Panc1 (cell line): ENCODE data around the gene SSPN. TPM values are rescaled to one million over a fixed set of nuclear protein-coding genes. Genes with fewer than 3 reads are reported as not detected.

Source experiments
- ATAC-seq: fragments of 200-7000 bp; cut with Tn5 transposase; 2 replicates; pipeline ENCODE4 v1.9.1; 2020; ENCODE audit warnings: mild to moderate bottlenecking, moderate library complexity
- BruUV-seq: library from RNA; stranded (reverse); fragments of 400-500 nt; replicated peaks from 2 replicates; lab custom pipeline; 2021; lab: Mats Ljungman, UMichigan
- CTCF ChIA-PET: fragments of 300-600 bp; sonication (Branson Sonifier 250); formaldehyde crosslinking; loops from one replicate; lab custom pipeline; 2022; ENCODE audit warnings: antibody characterized with exemption; lab: Charles Lee
- POLR2A ChIA-PET: fragments of 300-600 bp; sonication (Branson Sonifier 250); formaldehyde crosslinking; loops from one replicate; lab custom pipeline; 2022; ENCODE audit warnings: antibody characterized with exemption; lab: Charles Lee
- DNase-seq: peaks from one replicate; pipeline ENCODE4 v3.0.0-alpha.2; 2010; ENCODE audit warnings: low read depth, low spot score
- H3K27ac ChIP-seq: 2 replicates; pipeline ENCODE4 v1.5.1; 2011; ENCODE audit warnings: mild to moderate bottlenecking, low read length, inconsistent platforms
- H3K27me3 ChIP-seq: fragments of 200-500 bp; sonication (Bioruptor generic); 2 replicates; pipeline ENCODE4 v1.6.0; 2014; ENCODE audit warnings: low read length, inconsistent platforms; ENCODE audit not compliant: control insufficient read depth, insufficient read depth
- H3K36me3 ChIP-seq: fragments of 200-500 bp; sonication (Bioruptor generic); 2 replicates; pipeline ENCODE4 v1.5.1; 2014; ENCODE audit warnings: inconsistent platforms, mild to moderate bottlenecking, low read length, moderate library complexity; ENCODE audit not compliant: control insufficient read depth, insufficient read depth
- H3K4me1 ChIP-seq: 2 replicates; pipeline ENCODE4 v1.5.1; 2011; ENCODE audit warnings: inconsistent platforms, mild to moderate bottlenecking, low read length, moderate library complexity; ENCODE audit not compliant: control insufficient read depth, insufficient read depth
- H3K4me3 ChIP-seq, 2 experiments: 2 replicates each; pipeline ENCODE4 v1.5.1; 2011 to 2012; ENCODE audit warnings: low read depth in 2 of 2, low read length in 2 of 2, mild to moderate bottlenecking in 2 of 2, inconsistent platforms in 1 of 2, moderate library complexity in 1 of 2
- H3K9me3 ChIP-seq: fragments of 200-500 bp; sonication (Bioruptor generic); 2 replicates; pipeline ENCODE4 v1.5.1; 2014; ENCODE audit warnings: low read depth, mild to moderate bottlenecking, inconsistent platforms, low read length, moderate library complexity; ENCODE audit not compliant: control insufficient read depth, insufficient read depth
- CTCF ChIP-seq: fragments of 450-650 bp; IDR thresholded peaks from 2 replicates; pipeline ENCODE4 v1.5.1; 2017; ENCODE audit warnings: mild to moderate bottlenecking
- POLR2AphosphoS5 ChIP-seq: IDR thresholded peaks from 2 replicates; pipeline ENCODE4 v1.6.1; 2012; ENCODE audit warnings: mild to moderate bottlenecking, low read depth, low read length, moderate library complexity
- REST ChIP-seq, 2 experiments: IDR thresholded peaks; 2 replicates each; pipeline ENCODE4 v1.6.1; 2011 to 2012; ENCODE audit warnings: low read depth in 2 of 2, control low read depth in 1 of 2, low read length in 1 of 2, mild to moderate bottlenecking in 1 of 2, moderate library complexity in 1 of 2; ENCODE audit not compliant: insufficient read depth in 1 of 2
- SIN3A ChIP-seq: IDR thresholded peaks from 2 replicates; pipeline ENCODE4 v1.6.1; 2012; ENCODE audit warnings: low read depth, mild to moderate bottlenecking, low read length, moderate library complexity, borderline replicate concordance; ENCODE audit not compliant: insufficient read depth
- TCF7L2 ChIP-seq: IDR thresholded peaks from 2 replicates; pipeline ENCODE4 v1.6.1; 2011; ENCODE audit warnings: mild to moderate bottlenecking, low read depth, low read length, inconsistent platforms
- in situ Hi-C: cut with HindIII; loops from 2 replicates; pipeline ENCODE4 v1.10.0; 2016; ENCODE audit warnings: low sequenced_read_pairs, low pct_unique_long_range_greater_than_20kb
- intact Hi-C: fragments of 100-400 bp; cut with micrococcal nuclease; formaldehyde crosslinking; loops from one replicate; pipeline ENCODE4 v1.10.0; 2022; ENCODE audit not compliant: unreplicated experiment
- total RNA-seq: library from RNA; stranded (reverse); gene quantifications from one replicate; pipeline ENCODE4 v1.2.1, GENCODE V29; 2021; ENCODE audit not compliant: unreplicated experiment

SSPN gene
- total RNA-seq, 1 experiment from 2014 or later, result 23.4 TPM

- no peak for TF ChIP-seq SIN3A
- no peak for TF ChIP-seq POLR2AphosphoS5
- no peak for TF ChIP-seq REST (IDR thresholded peaks at IDR 0.05; ENCODE audit: insufficient read depth in 1 of 2, low read depth in 2 of 2, low read length in 1 of 2)
- TF ChIP-seq TCF7L2, result no peak
- no peak for TF ChIP-seq CTCF
- BruUV-seq, result no TSS peak
- no peak for DNase-seq
- ChIA-PET POLR2A (interaction anchor here (0.5 to 0.9 kb wide), 4 partner anchors 20 to 217 kb away, joined by 3 to 5 read pairs (median 3); no protein-coding TSS in a partner anchor), CTCF (interaction anchor here (0.6 kb wide), 1 partner anchor 626 kb away, joined by 7 read pairs; no protein-coding TSS in a partner anchor)
- Histone ChIP-seq H3K36me3 (no peaks in the 10 kb centered on the region), H3K27ac (peak overlapping the region; percentile 2; the same call in 1 of the 2 replicates), H3K27me3 (no peaks in the 10 kb centered on the region), H3K9me3 (peaks cover 16% of the 10 kb centered on the region; the same call in 1 of the 2 replicates), H3K4me1 (no peaks in the 10 kb centered on the region), H3K4me3 (no peak overlapping the region)
- intact Hi-C loops, result no loop called here
- in situ Hi-C loops, result no loop called here
- ATAC-seq, result no peak
Observed at GRCh38 chr12:26252946-26253345, 57.6 kb downstream of the SSPN start.

GRCh38 chr12:26255893-26256645 lies 60.7 kb downstream of the SSPN start:
- CTCF ChIA-PET, result no interaction called here
- ATAC-seq (peak; percentile 71), DNase-seq (no peak)
- no peak for TF ChIP-seq SIN3A
- TF ChIP-seq REST (IDR thresholded peaks at IDR 0.05; ENCODE audit: insufficient read depth in 1 of 2, low read depth in 2 of 2, low read length in 1 of 2), result no peak
- TF ChIP-seq TCF7L2, result no peak
- no peak for TF ChIP-seq POLR2AphosphoS5
- TF ChIP-seq CTCF, result no peak
- in situ Hi-C loops, result no loop called here
- peaks cover 3% of the 10 kb centered on the region; the same call in 1 of the 2 replicates for H3K9me3 ChIP-seq
- H3K4me3 ChIP-seq, result no peak overlapping the region
- H3K36me3 ChIP-seq, result no peaks in the 10 kb centered on the region
- H3K4me1 ChIP-seq, result no peaks in the 10 kb centered on the region
- H3K27me3 ChIP-seq, result no peaks in the 10 kb centered on the region
- no TSS peak for BruUV-seq
- intact Hi-C loops, result no loop called here
- POLR2A ChIA-PET, result no interaction called here
- H3K27ac ChIP-seq, result no peak overlapping the region
